ENCODE results near the gene RARRES2.

- TF ChIP-seq POLR2AphosphoS5 (IDR thresholded peaks at IDR 0.05) (peak in 1 of 3 donors; percentile 27), EP300 (IDR thresholded peaks at IDR 0.05; ENCODE audit: low read depth) (no peak)
Measured at GRCh38 chr7:150377635-150378034, 36.2 kb upstream of the RARRES2 start.
